ENCODE measurements around the gene MRPS14.

- TF ChIP-seq SP1 (IDR thresholded peaks at IDR 0.05), result no peak
- TF ChIP-seq SUZ12 (IDR thresholded peaks at IDR 0.05), result no peak
Measured at GRCh38 chr1:175034775-175035174, 11.6 kb upstream of the MRPS14 start.

Measured in HEK293T (cell line).